ENCODE measurements around the gene TPR.

DNA sequence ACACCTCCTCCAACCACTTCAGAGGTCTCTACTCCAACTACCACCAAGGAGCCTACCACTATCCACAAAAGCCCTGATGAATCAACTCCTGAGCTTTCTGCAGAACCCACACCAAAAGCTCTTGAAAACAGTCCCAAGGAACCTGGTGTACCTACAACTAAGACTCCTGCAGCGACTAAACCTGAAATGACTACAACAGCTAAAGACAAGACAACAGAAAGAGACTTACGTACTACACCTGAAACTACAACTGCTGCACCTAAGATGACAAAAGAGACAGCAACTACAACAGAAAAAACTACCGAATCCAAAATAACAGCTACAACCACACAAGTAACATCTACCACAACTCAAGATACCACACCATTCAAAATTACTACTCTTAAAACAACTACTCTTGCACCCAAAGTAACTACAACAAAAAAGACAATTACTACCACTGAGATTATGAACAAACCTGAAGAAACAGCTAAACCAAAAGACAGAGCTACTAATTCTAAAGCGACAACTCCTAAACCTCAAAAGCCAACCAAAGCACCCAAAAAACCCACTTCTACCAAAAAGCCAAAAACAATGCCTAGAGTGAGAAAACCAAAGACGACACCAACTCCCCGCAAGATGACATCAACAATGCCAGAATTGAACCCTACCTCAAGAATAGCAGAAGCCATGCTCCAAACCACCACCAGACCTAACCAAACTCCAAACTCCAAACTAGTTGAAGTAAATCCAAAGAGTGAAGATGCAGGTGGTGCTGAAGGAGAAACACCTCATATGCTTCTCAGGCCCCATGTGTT is 66.6 kb downstream of the TPR start:
- TF ChIP-seq, protein P1, sequence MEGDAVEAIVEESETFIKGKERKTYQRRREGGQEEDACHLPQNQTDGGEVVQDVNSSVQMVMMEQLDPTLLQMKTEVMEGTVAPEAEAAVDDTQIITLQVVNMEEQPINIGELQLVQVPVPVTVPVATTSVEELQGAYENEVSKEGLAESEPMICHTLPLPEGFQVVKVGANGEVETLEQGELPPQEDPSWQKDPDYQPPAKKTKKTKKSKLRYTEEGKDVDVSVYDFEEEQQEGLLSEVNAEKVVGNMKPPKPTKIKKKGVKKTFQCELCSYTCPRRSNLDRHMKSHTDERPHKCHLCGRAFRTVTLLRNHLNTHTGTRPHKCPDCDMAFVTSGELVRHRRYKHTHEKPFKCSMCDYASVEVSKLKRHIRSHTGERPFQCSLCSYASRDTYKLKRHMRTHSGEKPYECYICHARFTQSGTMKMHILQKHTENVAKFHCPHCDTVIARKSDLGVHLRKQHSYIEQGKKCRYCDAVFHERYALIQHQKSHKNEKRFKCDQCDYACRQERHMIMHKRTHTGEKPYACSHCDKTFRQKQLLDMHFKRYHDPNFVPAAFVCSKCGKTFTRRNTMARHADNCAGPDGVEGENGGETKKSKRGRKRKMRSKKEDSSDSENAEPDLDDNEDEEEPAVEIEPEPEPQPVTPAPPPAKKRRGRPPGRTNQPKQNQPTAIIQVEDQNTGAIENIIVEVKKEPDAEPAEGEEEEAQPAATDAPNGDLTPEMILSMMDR (IDR thresholded peaks at IDR 0.05; ENCODE audit: poor library complexity), result no peak
- no peak for TF ChIP-seq EZH2 (IDR thresholded peaks at IDR 0.05; ENCODE audit: borderline replicate concordance)

All from hepatocyte (in vitro differentiated cells).